Mesodermal cell (in vitro differentiated cells): ENCODE data around the gene CGNL1.

Experiments used
- H3K27ac ChIP-seq: 2 replicates; pipeline ENCODE4 v1.7.0; 2013; ENCODE audit warnings: mild to moderate bottlenecking, low read depth, low read length, moderate library complexity; ENCODE audit not compliant: severe bottlenecking
- H3K36me3 ChIP-seq: 2 replicates; pipeline ENCODE4 v1.7.1; 2013; ENCODE audit warnings: mild to moderate bottlenecking, low read length, moderate library complexity; ENCODE audit not compliant: control insufficient read depth, insufficient read depth
- H3K4me1 ChIP-seq: one replicate; pipeline ENCODE4 v1.7.1; 2013; ENCODE audit warnings: mild to moderate bottlenecking, low read length; ENCODE audit not compliant: insufficient read depth, control insufficient read depth, poor library complexity, severe bottlenecking
- H3K4me3 ChIP-seq: 2 replicates; pipeline ENCODE4 v1.7.0; 2013; ENCODE audit warnings: low read length, control low read depth, mild to moderate bottlenecking; ENCODE audit not compliant: insufficient read depth, poor library complexity, severe bottlenecking; ENCODE audit errors: extremely low read depth
- H3K9me3 ChIP-seq: 2 replicates; pipeline ENCODE4 v1.7.1; 2013; ENCODE audit warnings: mild to moderate bottlenecking, low read length, moderate library complexity; ENCODE audit not compliant: control insufficient read depth
- WGBS, 2 experiments: methylation state at CpG; one replicate each; pipeline ENCODE4 v1.1.5; 2013; ENCODE audit warnings: missing lambda C conversion rate in 2 of 2; ENCODE audit not compliant: insufficient coverage in 2 of 2; 5-methylcytosine and 5-hydroxymethylcytosine counted together

Gene CGNL1

DNA sequence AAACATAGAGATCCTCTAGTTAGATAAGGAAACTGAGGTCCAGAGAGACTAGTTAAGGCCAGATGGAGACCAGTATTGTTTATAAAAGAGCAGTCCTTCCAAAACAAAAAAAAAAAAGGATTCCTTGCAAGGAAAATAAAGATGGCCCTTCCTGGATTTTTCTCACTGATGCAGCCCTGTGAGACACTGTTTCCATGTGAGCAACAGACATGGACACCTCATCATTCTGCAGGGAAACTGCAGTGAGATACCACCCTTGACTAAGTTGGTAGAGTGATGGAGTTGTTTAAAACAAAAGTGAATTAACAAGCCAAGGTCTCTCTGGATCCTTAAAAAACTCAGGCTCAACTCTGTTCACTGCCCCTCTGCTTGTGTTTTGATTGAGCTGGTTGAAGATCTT lies 149.8 kb downstream of the CGNL1 start:
- peaks cover 14% of the 10 kb centered on the region for H3K4me1 ChIP-seq
- H3K4me3 ChIP-seq: no peak overlapping the region
- H3K9me3 ChIP-seq: no peaks in the 10 kb centered on the region
- peaks cover 69% of the 10 kb centered on the region for H3K36me3 ChIP-seq
- H3K27ac ChIP-seq: peak overlapping the region; percentile 16

DNA sequence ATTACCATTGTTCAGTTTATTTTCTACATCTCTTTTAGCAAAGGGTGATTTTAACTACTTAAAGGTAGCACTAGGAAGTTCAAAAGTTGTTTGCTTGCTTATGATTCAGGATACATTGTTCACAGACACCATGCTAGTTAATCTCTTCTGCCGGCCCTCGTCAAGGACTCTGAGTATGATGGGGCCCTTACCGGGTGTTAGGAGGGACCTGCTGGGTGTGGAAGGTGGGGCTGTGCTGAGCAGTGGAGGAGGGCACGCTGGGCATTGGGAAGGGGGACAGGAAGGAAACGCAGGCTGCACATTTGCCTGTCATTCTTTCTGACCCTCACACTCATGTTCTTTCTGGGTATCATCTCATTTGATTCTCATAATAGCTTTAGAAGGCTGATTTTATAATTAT lies 150.3 kb downstream of the CGNL1 start:
- peaks cover 14% of the 10 kb centered on the region for H3K4me1 ChIP-seq
- H3K4me3 ChIP-seq: no peak overlapping the region
- H3K36me3 ChIP-seq: peaks cover 70% of the 10 kb centered on the region
- no peaks in the 10 kb centered on the region for H3K9me3 ChIP-seq
- 73% methylated on average over 5 of the region's 5 CpGs; no CpG with 5 or more reads in 1 of the 2 experiments for WGBS, 2 experiments
- no peak overlapping the region for H3K27ac ChIP-seq

GRCh38 chr15:57527382-57528091 lies 151.2 kb downstream of the CGNL1 start:
- H3K27ac ChIP-seq: no peak overlapping the region
- peaks cover 72% of the 10 kb centered on the region for H3K36me3 ChIP-seq

DNA sequence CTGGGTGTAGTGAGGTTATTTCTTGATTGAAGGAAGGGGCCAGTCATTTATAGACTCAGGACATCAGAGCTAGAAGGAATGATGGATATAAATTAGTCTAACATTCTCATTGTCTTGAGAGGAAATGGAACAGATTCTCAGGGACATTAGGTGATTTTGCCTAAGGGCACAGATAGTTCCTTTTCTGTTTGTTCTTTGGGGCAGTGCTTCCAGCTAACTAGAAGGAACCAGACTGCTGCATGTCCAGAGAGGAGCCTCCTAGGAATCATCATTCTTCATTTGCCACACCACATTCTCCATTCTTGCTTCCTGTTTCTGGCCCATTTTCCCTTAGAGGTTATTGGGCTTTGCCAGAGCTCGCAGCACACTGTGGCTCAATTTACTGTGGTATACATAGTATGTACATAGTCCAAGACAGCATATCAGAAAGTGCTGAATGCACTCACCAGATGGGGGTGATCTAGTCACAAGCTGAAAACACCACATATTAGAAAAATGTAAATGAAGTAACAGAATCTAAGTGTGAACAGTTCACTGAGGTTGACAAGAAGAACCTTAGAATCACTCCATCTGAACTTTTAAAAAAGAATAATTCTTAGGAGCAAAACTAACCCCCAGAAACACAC lies 152.7 kb downstream of the CGNL1 start:
- whole genome bisulfite sequencing, 2 experiments: no CpG with 5 or more reads among the region's 1 CpG
- no peaks in the 10 kb centered on the region for H3K9me3 ChIP-seq
- peaks cover 73% of the 10 kb centered on the region for H3K36me3 ChIP-seq
- H3K27ac ChIP-seq: no peak overlapping the region
- H3K4me3 ChIP-seq: no peak overlapping the region
- peaks cover 14% of the 10 kb centered on the region for H3K4me1 ChIP-seq

More at GRCh38 chr15:57527382-57528091, 151.2 kb downstream of the CGNL1 start:
- Histone ChIP-seq H3K4me1 (peaks cover 14% of the 10 kb centered on the region), H3K4me3 (no peak overlapping the region), H3K9me3 (no peaks in the 10 kb centered on the region)
- WGBS, 2 experiments: 71 to 76% methylated on average over 7 to 8 of the region's 9 CpGs

DNA sequence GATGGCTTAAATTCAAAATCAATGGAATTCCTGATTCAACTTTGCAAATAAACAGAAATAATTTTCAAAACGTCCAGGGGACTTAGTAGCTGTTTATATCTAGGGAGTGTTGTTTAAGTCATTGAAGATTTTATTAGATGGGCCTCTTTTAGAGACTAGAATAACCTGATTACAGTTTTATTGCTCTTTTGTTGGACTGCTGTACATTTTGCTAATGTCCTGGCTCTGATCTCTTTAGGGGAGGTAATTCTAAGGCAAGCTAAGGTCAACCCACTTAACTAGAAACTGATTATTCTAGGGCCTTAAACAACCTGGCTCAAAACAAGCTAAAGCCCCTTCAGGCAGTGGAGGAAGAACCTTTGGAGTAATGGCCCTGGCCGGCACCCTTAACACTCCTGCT lies 153.4 kb downstream of the CGNL1 start:
- no peak overlapping the region for H3K27ac ChIP-seq
- peaks cover 73% of the 10 kb centered on the region for H3K36me3 ChIP-seq
- peaks cover 19% of the 10 kb centered on the region for H3K4me1 ChIP-seq
- H3K4me3 ChIP-seq: no peak overlapping the region
- 40 to 83% methylated on average over 1 of the region's 2 CpGs for WGBS, 2 experiments
- H3K9me3 ChIP-seq: no peaks in the 10 kb centered on the region

DNA sequence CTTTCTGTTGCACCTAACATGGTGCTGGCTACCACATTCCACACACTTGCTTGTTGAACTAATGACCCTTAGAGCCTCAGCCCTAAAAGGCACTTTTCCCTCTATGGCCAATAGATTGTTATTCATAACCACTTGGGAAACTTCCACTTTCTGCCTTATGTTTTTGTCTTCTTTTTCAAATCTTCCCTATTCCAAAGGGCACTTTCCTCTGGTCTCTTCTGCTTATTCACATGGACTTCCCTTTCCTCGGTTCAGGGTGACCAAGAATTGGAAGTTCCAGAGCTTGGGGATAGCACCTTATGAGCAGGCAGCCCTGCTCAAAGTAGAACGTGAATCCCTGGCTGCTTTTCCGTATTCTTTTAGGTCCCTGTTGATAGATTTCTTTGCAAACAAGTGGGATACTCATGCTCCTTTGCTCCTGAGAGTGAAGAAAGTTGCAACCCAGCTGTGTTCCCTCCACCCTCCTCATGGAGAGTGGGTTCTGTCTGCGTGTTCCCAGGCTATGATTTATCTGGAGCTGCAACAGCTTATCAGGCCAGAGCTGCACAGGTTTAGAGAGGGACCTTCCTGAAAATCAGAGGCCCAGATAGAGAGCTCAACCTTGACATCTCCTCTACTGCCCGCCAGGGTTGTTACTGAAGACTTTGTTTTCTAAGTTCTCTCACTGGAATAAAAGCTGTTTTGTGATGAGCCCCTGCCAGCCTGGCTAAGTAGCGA lies 156.6 kb downstream of the CGNL1 start:
- H3K36me3 ChIP-seq: peaks cover 92% of the 10 kb centered on the region
- peak overlapping the region; percentile 76 for H3K27ac ChIP-seq
- peaks cover 19% of the 10 kb centered on the region for H3K4me1 ChIP-seq
- 92 to 94% methylated on average over 5 of the region's 6 CpGs for WGBS, 2 experiments
- peaks cover 5% of the 10 kb centered on the region for H3K9me3 ChIP-seq
- H3K4me3 ChIP-seq: no peak overlapping the region

GRCh38 chr15:57533448-57533799 lies 157.1 kb downstream of the CGNL1 start:
- H3K36me3 ChIP-seq: peaks cover 94% of the 10 kb centered on the region
- H3K4me1 ChIP-seq: peaks cover 19% of the 10 kb centered on the region
- no peak overlapping the region for H3K4me3 ChIP-seq
- peak overlapping the region; percentile 76 for H3K27ac ChIP-seq
- peaks cover 5% of the 10 kb centered on the region for H3K9me3 ChIP-seq
- WGBS, 2 experiments: 83 to 98% methylated on average over 4 of the region's 5 CpGs

- no peak overlapping the region for H3K27ac ChIP-seq
- 57 to 76% methylated on average over 3 to 4 of the region's 6 CpGs for WGBS, 2 experiments
- H3K36me3 ChIP-seq: peaks cover 94% of the 10 kb centered on the region
- peaks cover 5% of the 10 kb centered on the region for H3K9me3 ChIP-seq
- no peak overlapping the region for H3K4me3 ChIP-seq
- peaks cover 19% of the 10 kb centered on the region for H3K4me1 ChIP-seq
These were observed 158.0 kb downstream of the CGNL1 start for GRCh38 chr15:57534281-57534680.

- WGBS, 2 experiments: 83 to 90% methylated on average over 4 to 5 of the region's 7 CpGs
These were observed 160.8 kb downstream of the CGNL1 start for GRCh38 chr15:57537072-57537471.

DNA sequence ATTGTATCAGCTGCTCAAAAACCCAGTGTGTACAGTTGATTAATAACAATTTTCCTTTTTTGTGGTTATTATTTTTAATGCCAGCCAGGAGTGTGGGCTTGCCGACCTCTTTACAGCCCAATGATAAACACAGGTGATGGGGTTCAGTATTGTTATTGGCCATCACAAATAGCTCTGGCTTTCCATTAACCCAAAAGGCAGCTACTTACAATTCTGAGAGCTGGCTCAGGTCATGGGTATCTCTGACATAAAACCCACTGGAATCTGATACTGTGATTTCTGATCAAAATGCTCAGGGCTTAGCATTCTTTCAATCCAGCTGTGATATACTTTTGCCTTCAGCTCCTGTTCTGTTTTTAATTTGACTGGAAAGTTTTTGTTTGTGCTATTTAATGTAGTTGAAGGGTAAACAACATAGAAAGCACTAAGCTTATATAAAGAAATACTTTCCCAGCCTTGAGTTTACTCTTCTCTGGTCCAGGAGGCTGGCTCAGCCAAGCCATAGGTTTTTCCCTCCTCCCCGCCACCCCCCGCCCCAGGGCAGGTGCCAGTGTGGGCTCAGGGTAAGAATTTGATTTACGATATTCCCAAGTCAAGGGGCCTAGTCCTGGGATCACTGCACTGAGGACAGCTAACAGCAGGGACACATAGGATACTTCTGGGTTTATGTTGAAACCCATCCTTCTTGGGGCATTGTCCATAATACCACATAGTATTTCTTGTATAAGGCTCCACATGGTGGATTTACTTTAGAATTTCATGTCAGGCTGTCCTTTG lies 161.4 kb downstream of the CGNL1 start:
- peaks cover 19% of the 10 kb centered on the region for H3K4me1 ChIP-seq
- H3K27ac ChIP-seq: no peak overlapping the region
- H3K9me3 ChIP-seq: peaks cover 5% of the 10 kb centered on the region
- WGBS, 2 experiments: 100% methylated on average over 2 of the region's 4 CpGs; no CpG with 5 or more reads in 1 of the 2 experiments
- no peak overlapping the region for H3K4me3 ChIP-seq
- peaks cover 85% of the 10 kb centered on the region for H3K36me3 ChIP-seq

More at GRCh38 chr15:57537072-57537471, 160.8 kb downstream of the CGNL1 start:
- Histone ChIP-seq H3K9me3 (peaks cover 5% of the 10 kb centered on the region), H3K4me1 (peaks cover 19% of the 10 kb centered on the region), H3K36me3 (peaks cover 87% of the 10 kb centered on the region), H3K27ac (peak overlapping the region; percentile 24), H3K4me3 (no peak overlapping the region)
